Measurements from ENCODE around the gene NR2F2. TPM values are rescaled to one million over a fixed set of nuclear protein-coding genes. Genes with fewer than 3 reads are reported as not detected.

NR2F2 gene
- total RNA-seq, 1 experiment from 2014 or later: 72.1 TPM

DNA sequence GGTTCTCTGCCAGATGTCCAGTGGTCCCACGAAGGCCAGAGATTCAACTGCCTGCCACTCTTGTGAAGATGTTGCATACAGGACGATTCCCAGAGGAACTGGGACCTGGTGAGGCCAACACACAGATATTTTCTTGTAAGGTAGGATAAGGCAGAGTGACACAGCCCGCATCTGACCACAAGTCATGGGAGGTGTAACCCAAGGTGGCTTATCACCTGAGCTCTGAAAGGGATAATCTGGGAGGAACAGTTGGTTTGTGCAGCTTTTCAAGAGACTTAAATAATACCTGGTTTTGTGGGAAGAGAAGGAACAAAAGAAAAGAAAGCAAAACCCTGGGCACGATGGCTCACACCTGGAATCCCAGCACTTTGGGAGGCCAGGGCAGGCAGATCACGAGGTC is 39.8 kb upstream of the NR2F2 start:
- ChIA-PET CTCF (no interaction called here), POLR2A (ENCODE audit: unreplicated experiment) (no interaction called here)
- Histone ChIP-seq H4K20me1 (ENCODE audit: insufficient read depth) (no peaks in the 10 kb centered on the region), H3K27me3 (ENCODE audit: insufficient read depth, low read depth) (no peaks in the 10 kb centered on the region), H3K79me2 (ENCODE audit: low read depth) (no peaks in the 10 kb centered on the region), H3K9me3 (ENCODE audit: insufficient read depth, low read depth) (no peaks in the 10 kb centered on the region), H3K9me2 (ENCODE audit: insufficient read depth) (no peaks in the 10 kb centered on the region; the same call in 1 of the 2 replicates), H3K4me3 (no peak overlapping the region), H2AFZ (no peak overlapping the region), H3K4me1 (replicated peaks; ENCODE audit: insufficient read depth) (no peaks in the 10 kb centered on the region), H3K27ac (no peak overlapping the region), H3F3A (ENCODE audit: insufficient read depth, low read depth) (no peaks in the 10 kb centered on the region), H3K36me3 (ENCODE audit: low read depth) (no peaks in the 10 kb centered on the region), H3K4me2 (no peak overlapping the region)
- TF ChIP-seq, protein P1, sequence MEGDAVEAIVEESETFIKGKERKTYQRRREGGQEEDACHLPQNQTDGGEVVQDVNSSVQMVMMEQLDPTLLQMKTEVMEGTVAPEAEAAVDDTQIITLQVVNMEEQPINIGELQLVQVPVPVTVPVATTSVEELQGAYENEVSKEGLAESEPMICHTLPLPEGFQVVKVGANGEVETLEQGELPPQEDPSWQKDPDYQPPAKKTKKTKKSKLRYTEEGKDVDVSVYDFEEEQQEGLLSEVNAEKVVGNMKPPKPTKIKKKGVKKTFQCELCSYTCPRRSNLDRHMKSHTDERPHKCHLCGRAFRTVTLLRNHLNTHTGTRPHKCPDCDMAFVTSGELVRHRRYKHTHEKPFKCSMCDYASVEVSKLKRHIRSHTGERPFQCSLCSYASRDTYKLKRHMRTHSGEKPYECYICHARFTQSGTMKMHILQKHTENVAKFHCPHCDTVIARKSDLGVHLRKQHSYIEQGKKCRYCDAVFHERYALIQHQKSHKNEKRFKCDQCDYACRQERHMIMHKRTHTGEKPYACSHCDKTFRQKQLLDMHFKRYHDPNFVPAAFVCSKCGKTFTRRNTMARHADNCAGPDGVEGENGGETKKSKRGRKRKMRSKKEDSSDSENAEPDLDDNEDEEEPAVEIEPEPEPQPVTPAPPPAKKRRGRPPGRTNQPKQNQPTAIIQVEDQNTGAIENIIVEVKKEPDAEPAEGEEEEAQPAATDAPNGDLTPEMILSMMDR (conservative IDR thresholded peaks at IDR 0.05): no peak
- no peak for TF ChIP-seq EZH2 (IDR thresholded peaks at IDR 0.05; ENCODE audit: low read depth)
- intact Hi-C loops (cut with micrococcal nuclease; ENCODE audit: unreplicated experiment): no loop called here
- BruUV-seq (replicated peaks): no TSS peak
- no peak for DNase-seq

DNA sequence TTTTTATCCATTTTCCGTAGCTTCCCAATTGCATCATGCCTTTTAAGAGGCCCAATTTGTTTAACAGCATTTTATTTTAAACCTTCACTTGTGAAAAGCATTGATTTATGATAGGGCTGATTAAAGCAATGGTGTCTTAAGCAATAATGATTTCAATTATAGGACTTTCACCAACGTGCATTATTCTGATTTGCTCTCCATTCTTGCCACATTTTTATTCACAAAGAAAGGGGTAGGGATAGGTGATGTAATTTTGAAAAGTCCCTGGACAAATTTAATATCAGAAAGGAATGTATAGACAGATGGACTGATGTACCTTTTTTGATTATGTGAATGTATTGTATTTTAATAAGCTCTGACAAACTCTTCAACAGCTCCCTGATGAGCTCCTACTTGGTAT is 37.9 kb upstream of the NR2F2 start:
- no peaks in the 10 kb centered on the region for H3K27me3 ChIP-seq (ENCODE audit: insufficient read depth, low read depth)
- no peaks in the 10 kb centered on the region for H3K36me3 ChIP-seq (ENCODE audit: low read depth)
- TF ChIP-seq, protein P1 (conservative IDR thresholded peaks at IDR 0.05): no peak
- TF ChIP-seq EZH2 (IDR thresholded peaks at IDR 0.05; ENCODE audit: low read depth): no peak
- no peaks in the 10 kb centered on the region; the same call in 1 of the 2 replicates for H3K9me2 ChIP-seq (ENCODE audit: insufficient read depth)
- intact Hi-C loops (cut with micrococcal nuclease; ENCODE audit: unreplicated experiment): no loop called here
- H2AFZ ChIP-seq: no peak overlapping the region
- ChIA-PET POLR2A (ENCODE audit: unreplicated experiment) (no interaction called here), CTCF (no interaction called here)
- no peaks in the 10 kb centered on the region for H4K20me1 ChIP-seq (ENCODE audit: insufficient read depth)
- 0 out of 2 replicates have a peak, but pooled peaks cover under 1% of the 10 kb centered on the region for H3K9me3 ChIP-seq (ENCODE audit: insufficient read depth, low read depth)
- no peak overlapping the region for H3K4me3 ChIP-seq
- no peak overlapping the region for H3K27ac ChIP-seq
- no peak overlapping the region for H3K4me2 ChIP-seq
- DNase-seq: no peak
- H3K79me2 ChIP-seq (ENCODE audit: low read depth): no peaks in the 10 kb centered on the region
- BruUV-seq (replicated peaks): no TSS peak
- no peaks in the 10 kb centered on the region for H3F3A ChIP-seq (ENCODE audit: insufficient read depth, low read depth)
- no peaks in the 10 kb centered on the region for H3K4me1 ChIP-seq (replicated peaks; ENCODE audit: insufficient read depth)

DNA sequence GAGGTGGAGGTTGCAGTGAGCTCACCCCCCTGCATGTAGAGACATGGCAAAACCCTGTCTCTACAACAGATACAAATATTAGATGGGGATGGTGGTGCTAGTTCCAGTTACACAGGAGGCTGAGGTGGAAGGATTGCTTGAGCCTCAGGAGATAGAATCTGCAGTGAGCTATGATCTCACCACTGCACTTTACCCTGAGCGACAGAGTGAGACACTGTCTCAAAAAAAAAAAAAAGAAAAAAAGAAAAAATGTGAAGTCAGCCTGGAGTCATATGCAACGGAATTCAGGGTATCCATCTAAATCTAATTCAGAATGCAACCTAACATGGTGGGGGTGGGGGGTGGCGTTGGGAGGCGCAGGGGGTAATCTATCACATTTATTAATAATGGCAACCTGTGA is 37.1 kb upstream of the NR2F2 start:
- no peak overlapping the region for H2AFZ ChIP-seq
- no peak overlapping the region for H3K27ac ChIP-seq
- no peak overlapping the region for H3K4me3 ChIP-seq
- no peak overlapping the region for H3K4me2 ChIP-seq
- no peaks in the 10 kb centered on the region for H3K36me3 ChIP-seq (ENCODE audit: low read depth)
- intact Hi-C loops (cut with micrococcal nuclease; ENCODE audit: unreplicated experiment): no loop called here
- no peaks in the 10 kb centered on the region for H3F3A ChIP-seq (ENCODE audit: insufficient read depth, low read depth)
- ChIA-PET CTCF (no interaction called here), POLR2A (ENCODE audit: unreplicated experiment) (no interaction called here)
- no TSS peak for BruUV-seq (replicated peaks)
- peaks cover 8% of the 10 kb centered on the region; the same call in 1 of the 2 replicates for H3K9me3 ChIP-seq (ENCODE audit: insufficient read depth, low read depth)
- H3K4me1 ChIP-seq (replicated peaks; ENCODE audit: insufficient read depth): no peaks in the 10 kb centered on the region
- no peaks in the 10 kb centered on the region for H4K20me1 ChIP-seq (ENCODE audit: insufficient read depth)
- no peak for DNase-seq
- no peaks in the 10 kb centered on the region; the same call in 1 of the 2 replicates for H3K9me2 ChIP-seq (ENCODE audit: insufficient read depth)
- no peaks in the 10 kb centered on the region for H3K79me2 ChIP-seq (ENCODE audit: low read depth)
- TF ChIP-seq, protein P1 (conservative IDR thresholded peaks at IDR 0.05): no peak
- TF ChIP-seq EZH2 (IDR thresholded peaks at IDR 0.05; ENCODE audit: low read depth): no peak
- H3K27me3 ChIP-seq (ENCODE audit: insufficient read depth, low read depth): no peaks in the 10 kb centered on the region
